ENCODE measurements around the gene PRDM8.

PRDM8 gene

DNA sequence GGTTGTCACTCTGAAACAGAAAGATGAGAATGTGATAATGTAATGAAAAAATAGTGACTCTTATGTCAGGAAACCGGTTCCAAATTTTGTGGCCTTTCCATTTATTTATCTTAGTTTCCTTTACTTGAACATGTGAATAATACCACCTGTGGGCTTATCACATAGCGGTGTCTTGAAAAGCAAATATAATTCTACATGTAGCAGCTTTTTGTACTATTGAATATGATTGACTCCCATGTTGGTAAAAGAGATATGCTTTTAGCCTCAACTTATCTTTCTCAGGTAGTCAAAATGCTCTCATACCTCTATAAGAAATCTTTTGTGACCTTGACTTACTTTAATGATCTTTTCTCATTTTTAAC lies 12.0 kb downstream of the PRDM8 start:
- TF ChIP-seq, protein P1, sequence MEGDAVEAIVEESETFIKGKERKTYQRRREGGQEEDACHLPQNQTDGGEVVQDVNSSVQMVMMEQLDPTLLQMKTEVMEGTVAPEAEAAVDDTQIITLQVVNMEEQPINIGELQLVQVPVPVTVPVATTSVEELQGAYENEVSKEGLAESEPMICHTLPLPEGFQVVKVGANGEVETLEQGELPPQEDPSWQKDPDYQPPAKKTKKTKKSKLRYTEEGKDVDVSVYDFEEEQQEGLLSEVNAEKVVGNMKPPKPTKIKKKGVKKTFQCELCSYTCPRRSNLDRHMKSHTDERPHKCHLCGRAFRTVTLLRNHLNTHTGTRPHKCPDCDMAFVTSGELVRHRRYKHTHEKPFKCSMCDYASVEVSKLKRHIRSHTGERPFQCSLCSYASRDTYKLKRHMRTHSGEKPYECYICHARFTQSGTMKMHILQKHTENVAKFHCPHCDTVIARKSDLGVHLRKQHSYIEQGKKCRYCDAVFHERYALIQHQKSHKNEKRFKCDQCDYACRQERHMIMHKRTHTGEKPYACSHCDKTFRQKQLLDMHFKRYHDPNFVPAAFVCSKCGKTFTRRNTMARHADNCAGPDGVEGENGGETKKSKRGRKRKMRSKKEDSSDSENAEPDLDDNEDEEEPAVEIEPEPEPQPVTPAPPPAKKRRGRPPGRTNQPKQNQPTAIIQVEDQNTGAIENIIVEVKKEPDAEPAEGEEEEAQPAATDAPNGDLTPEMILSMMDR (conservative IDR thresholded peaks at IDR 0.05; ENCODE audit: low read depth) = no peak
- no peak overlapping the region for H3K27ac ChIP-seq
- CTCF ChIA-PET = no interaction called here
- POLR2A ChIA-PET (ENCODE audit: low non-redundant PET) = no interaction called here
- DNase-seq (ENCODE audit: low spot score) = no peak

DNA sequence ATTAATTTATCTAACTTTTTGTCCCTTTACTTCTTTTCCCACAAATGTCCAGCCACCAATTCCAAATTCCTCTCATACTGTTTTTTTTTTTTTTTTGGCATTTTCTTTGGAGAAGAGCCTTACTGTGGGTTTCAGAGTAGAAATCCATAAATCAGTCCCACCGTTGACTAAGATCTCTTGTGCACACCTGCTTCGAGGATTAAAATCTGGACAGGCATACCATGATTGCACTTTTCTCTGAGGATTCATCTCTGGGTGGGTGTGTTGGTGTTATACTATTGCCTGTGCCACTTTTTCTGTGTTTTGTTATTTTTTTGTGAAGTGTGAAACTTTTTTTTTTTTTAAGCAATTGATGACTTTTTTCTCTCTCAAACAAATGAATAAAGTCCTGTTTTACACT lies 13.2 kb downstream of the PRDM8 start:
- ChIA-PET POLR2A (ENCODE audit: low non-redundant PET) (no interaction called here), CTCF (no interaction called here)
- DNase-seq (ENCODE audit: low spot score) = no peak
- H3K27ac ChIP-seq = no peak overlapping the region
- TF ChIP-seq, protein P1 (conservative IDR thresholded peaks at IDR 0.05; ENCODE audit: low read depth) = no peak

DNA sequence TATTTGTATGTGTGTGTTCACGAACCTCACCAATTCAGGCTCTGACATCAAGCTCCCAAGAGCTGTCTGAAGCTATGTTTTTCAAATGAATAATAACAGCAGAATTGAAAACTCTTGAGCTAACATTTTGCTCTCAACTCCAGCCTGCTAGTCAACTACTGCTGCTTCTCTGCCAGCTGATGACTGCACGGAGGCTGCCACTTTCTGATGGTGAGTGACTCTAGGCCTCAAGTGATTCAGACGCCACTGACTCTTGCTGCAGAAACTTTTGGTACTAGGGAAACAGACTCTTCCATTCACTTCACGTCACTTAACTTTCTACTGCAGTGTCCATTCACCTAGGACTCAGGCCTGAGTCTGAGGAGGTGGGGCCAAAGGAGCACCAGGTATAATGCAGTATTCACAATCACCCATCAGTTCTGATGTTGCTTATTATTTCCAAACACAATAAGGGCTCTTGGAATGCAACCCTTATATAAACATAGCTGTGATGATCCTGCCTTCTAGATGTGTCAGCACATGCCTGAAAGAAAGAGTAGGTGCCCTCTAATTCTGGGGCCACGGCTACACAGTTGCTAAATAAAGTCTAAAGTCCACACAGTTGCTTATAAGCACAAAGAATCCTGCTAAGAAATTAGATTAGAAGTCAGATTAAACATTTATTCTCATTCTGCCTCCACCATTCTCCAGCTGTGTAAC lies 16.0 kb downstream of the PRDM8 start:
- peak; percentile 55 for DNase-seq (ENCODE audit: low spot score)
- TF ChIP-seq, protein P1 (conservative IDR thresholded peaks at IDR 0.05; ENCODE audit: low read depth) = no peak
- no peak overlapping the region for H3K27ac ChIP-seq
- POLR2A ChIA-PET (ENCODE audit: low non-redundant PET) = no interaction called here
- CTCF ChIA-PET = interaction anchor here (0.5 to 1.4 kb wide), 5 partner anchors 11 to 806 kb away, joined by 3 to 7 read pairs (median 4); no protein-coding TSS in a partner anchor

DNA sequence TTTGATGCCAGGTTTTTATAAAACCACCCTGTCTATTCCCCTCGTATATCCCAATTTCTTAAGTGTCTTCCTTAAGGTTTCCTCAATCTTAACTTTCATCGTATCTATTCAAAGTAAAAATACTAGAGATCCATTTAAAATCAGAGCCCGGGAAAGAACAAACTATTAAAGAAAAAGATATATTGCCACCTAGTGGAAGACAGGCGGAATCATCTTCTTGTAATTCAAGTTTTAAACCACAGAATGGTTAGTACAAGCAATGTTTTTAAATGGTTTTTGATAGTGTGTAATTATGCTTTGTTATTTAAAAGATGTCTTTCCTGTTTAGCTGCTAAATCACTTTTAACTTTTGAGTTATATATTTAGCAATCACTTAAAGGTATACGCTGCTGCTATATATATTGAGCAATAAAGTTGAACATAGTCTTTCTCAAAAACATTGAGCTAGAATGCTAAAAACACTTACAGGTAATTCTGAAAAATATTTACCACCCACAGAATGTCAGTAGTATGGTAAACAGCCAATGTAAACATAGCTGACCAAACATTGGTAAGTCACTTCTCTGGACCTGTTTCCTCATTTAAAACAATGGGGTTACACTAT lies 18.2 kb downstream of the PRDM8 start:
- TF ChIP-seq, protein P1 (conservative IDR thresholded peaks at IDR 0.05; ENCODE audit: low read depth) = peak; percentile 75
- DNase-seq (ENCODE audit: low spot score) = no peak
- ChIA-PET CTCF (interaction anchor here (0.6 to 1.4 kb wide), 7 partner anchors 13 to 1563 kb away, joined by 3 to 11 read pairs (median 4); no protein-coding TSS in a partner anchor), POLR2A (ENCODE audit: low non-redundant PET) (no interaction called here)
- H3K27ac ChIP-seq = no peak overlapping the region

DNA sequence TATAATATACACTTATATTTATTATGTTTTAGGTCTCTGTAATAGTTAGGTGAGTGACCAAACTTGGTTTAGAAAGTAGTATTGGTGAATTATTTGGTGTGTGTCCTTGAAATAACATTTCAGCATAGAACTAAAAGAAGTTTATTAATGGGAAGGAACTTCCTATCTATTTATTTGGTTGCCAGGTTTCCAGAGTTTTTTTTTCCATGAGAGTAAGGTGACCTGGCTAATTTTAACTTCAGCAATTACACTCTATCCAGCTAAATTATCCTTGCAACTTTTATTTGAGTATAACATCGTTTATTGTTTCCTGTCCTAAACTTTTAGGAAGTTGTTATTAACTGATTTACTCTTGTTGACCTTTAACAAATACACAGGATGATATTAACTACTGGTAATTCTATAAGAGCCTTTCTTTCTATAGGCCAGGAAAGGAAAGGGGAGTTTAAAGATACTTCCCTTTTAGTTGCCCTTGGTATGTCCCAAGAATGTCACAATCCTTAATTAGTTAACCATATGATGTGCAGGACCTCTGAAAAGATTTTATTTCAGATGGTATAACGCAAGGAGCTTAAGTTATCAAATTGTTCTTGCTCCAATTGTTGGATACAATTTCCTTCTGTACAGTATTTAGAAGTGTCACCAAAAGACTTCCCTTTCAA lies 18.9 kb downstream of the PRDM8 start:
- CTCF ChIA-PET = interaction anchor here (0.6 to 1.4 kb wide), 7 partner anchors 14 to 1564 kb away, joined by 3 to 11 read pairs (median 4); no protein-coding TSS in a partner anchor
- no peak for DNase-seq (ENCODE audit: low spot score)

More for the DNA sequence above, 18.9 kb downstream of the PRDM8 start:
- POLR2A ChIA-PET (ENCODE audit: low non-redundant PET) = no interaction called here
- TF ChIP-seq, protein P1 (conservative IDR thresholded peaks at IDR 0.05; ENCODE audit: low read depth) = no peak
- H3K27ac ChIP-seq = no peak overlapping the region

Measured in RWPE1 (cell line).